MCF 10A (cell line): Measurements from ENCODE around the gene TBC1D4. TPM values are rescaled to one million over a fixed set of nuclear protein-coding genes. Genes with fewer than 3 reads are reported as not detected.

Experiments used
- BruUV-seq: library from RNA; stranded (reverse); fragments of 400-500 nt; replicated peaks from 2 replicates; lab custom pipeline; 2021; lab: Mats Ljungman, UMichigan
- CTCF ChIA-PET: fragments of 300-600 bp; sonication (Branson Sonifier 250); formaldehyde crosslinking; extraction: SDS; loops from one replicate; lab custom pipeline; 2021; ENCODE audit warnings: antibody characterized with exemption, inconsistent platforms; lab: Yijun Ruan, JAX
- POLR2A ChIA-PET: fragments of 300-600, 350-650 bp; sonication (Branson Sonifier 250); formaldehyde crosslinking; extraction: SDS; loops from one replicate; lab custom pipeline; 2020; ENCODE audit warnings: antibody characterized with exemption, inconsistent platforms; lab: Yijun Ruan, JAX
- DNase-seq: peaks from one replicate; pipeline ENCODE4 v3.0.0-alpha.2; 2018; ENCODE audit not compliant: unreplicated experiment
- H3K27ac Mint-ChIP-seq: one replicate; pipeline ENCODE4 v1.8.0; 2022; ENCODE audit warnings: mild to moderate bottlenecking, low read depth, mixed read lengths; ENCODE audit not compliant: unreplicated experiment
- H3K27me3 Mint-ChIP-seq: one replicate; pipeline ENCODE4 v1.8.0; 2022; ENCODE audit warnings: mixed read lengths; ENCODE audit not compliant: insufficient read depth, unreplicated experiment
- H3K36me3 Mint-ChIP-seq: one replicate; pipeline ENCODE4 v1.8.0; 2022; ENCODE audit warnings: mild to moderate bottlenecking, moderate library complexity, mixed read lengths; ENCODE audit not compliant: insufficient read depth, unreplicated experiment
- H3K4me1 Mint-ChIP-seq: one replicate; pipeline ENCODE4 v1.8.0; 2022; ENCODE audit warnings: mixed read lengths; ENCODE audit not compliant: insufficient read depth, unreplicated experiment
- H3K4me3 Mint-ChIP-seq: one replicate; pipeline ENCODE4 v1.8.0; 2022; ENCODE audit warnings: mild to moderate bottlenecking, moderate library complexity, mixed read lengths; ENCODE audit not compliant: unreplicated experiment
- H3K9me3 Mint-ChIP-seq: one replicate; pipeline ENCODE4 v1.8.0; 2022; ENCODE audit warnings: mixed read lengths; ENCODE audit not compliant: unreplicated experiment
- CTCF ChIP-seq: fragments of 200-600 bp; IDR thresholded peaks from one replicate; pipeline ENCODE4 v1.8.0; 2022; ENCODE audit warnings: antibody characterized with exemption, mild to moderate bottlenecking; ENCODE audit not compliant: unreplicated experiment
- intact Hi-C: fragments of 100-400 bp; cut with micrococcal nuclease; formaldehyde crosslinking; loops from 2 replicates; pipeline ENCODE4 v1.14.1; 2022
- total RNA-seq: library from RNA; stranded (reverse); gene quantifications from 2 replicates; pipeline ENCODE4 v1.2.3, GENCODE V29; 2022

TBC1D4 gene
- total RNA-seq, 1 experiment from 2014 or later: 9.3 TPM

GRCh38 chr13:75407473-75407872 is 74.5 kb downstream of the TBC1D4 start:
- H3K36me3 Mint-ChIP-seq: no peaks in the 10 kb centered on the region
- CTCF ChIA-PET: interaction anchor here (0.6 kb wide), 2 partner anchors 30 to 88 kb away, joined by 3 to 4 read pairs; no protein-coding TSS in a partner anchor

GRCh38 chr13:75405976-75406703 is 75.8 kb downstream of the TBC1D4 start:
- no peaks in the 10 kb centered on the region for H3K27me3 Mint-ChIP-seq
- H3K27ac Mint-ChIP-seq: no peak overlapping the region
- no peaks in the 10 kb centered on the region for H3K4me1 Mint-ChIP-seq
- no peak for TF ChIP-seq CTCF
- H3K36me3 Mint-ChIP-seq: no peaks in the 10 kb centered on the region
- intact Hi-C loops: no loop called here
- no peak for DNase-seq
- H3K9me3 Mint-ChIP-seq: no peaks in the 10 kb centered on the region
- ChIA-PET POLR2A (no interaction called here), CTCF (interaction anchor here (0.8 to 1.1 kb wide), 3 partner anchors 10 to 111 kb away, joined by 3 to 5 read pairs (median 4); no protein-coding TSS in a partner anchor)
- H3K4me3 Mint-ChIP-seq: no peak overlapping the region
- no TSS peak for BruUV-seq

More at GRCh38 chr13:75407473-75407872, 74.5 kb downstream of the TBC1D4 start:
- Mint-ChIP-seq H3K9me3 (no peaks in the 10 kb centered on the region), H3K4me3 (no peak overlapping the region), H3K27ac (no peak overlapping the region), H3K27me3 (no peaks in the 10 kb centered on the region), H3K4me1 (no peaks in the 10 kb centered on the region)
- POLR2A ChIA-PET: no interaction called here
- no peak for DNase-seq
- TF ChIP-seq CTCF: no peak
- intact Hi-C loops: no loop called here
- no TSS peak for BruUV-seq

- H3K4me3 Mint-ChIP-seq: no peak overlapping the region
Measured at GRCh38 chr13:75404726-75405125, 77.2 kb downstream of the TBC1D4 start.

More at GRCh38 chr13:75404726-75405125, 77.2 kb downstream of the TBC1D4 start:
- TF ChIP-seq CTCF: no peak
- Mint-ChIP-seq H3K9me3 (peaks cover 8% of the 10 kb centered on the region), H3K4me1 (no peaks in the 10 kb centered on the region), H3K27me3 (no peaks in the 10 kb centered on the region), H3K27ac (no peak overlapping the region), H3K36me3 (no peaks in the 10 kb centered on the region)
- DNase-seq: no peak
- BruUV-seq: no TSS peak
- ChIA-PET POLR2A (no interaction called here), CTCF (no interaction called here)
- intact Hi-C loops: no loop called here
